Thyroid gland (tissue), 4 donors: ENCODE data around the gene BBLN. TPM values are rescaled to one million over a fixed set of nuclear protein-coding genes. Genes with fewer than 3 reads are reported as not detected.
A peak's percentile ranks its signal among the peaks of the same experiment; 100 is the strongest.

Experiments used
- DNase-seq, 2 donors: peaks; one replicate each; pipeline ENCODE4 v3.0.0-alpha.2; 2019
- H3K27ac ChIP-seq, 3 donors: fragments of 200-600 bp; sonication (generic); 1 replicate in 2 of 3; 2 replicates in 1 of 3; pipeline ENCODE4 v1.5.1; 2016 to 2019; ENCODE audit warnings: mild to moderate bottlenecking in 1 of 3, moderate library complexity in 1 of 3
- H3K27me3 ChIP-seq: fragments of 200-600 bp; sonication (generic); one replicate; pipeline ENCODE4 v1.5.1; 2019
- H3K36me3 ChIP-seq, 2 donors: fragments of 200-600 bp; sonication (generic); one replicate each; pipeline ENCODE4 v1.5.1; 2016 to 2019
- H3K4me1 ChIP-seq, 2 donors: fragments of 200-600 bp; sonication (generic); one replicate each; pipeline ENCODE4 v1.5.1; 2017 to 2019
- H3K4me3 ChIP-seq, 3 donors: fragments of 200-600 bp; sonication (generic); replicated peaks in 1 of 3; 1 replicate in 2 of 3; 2 replicates in 1 of 3; pipeline ENCODE4 v1.5.1; 2016; ENCODE audit warnings: mild to moderate bottlenecking in 1 of 3
- H3K9me3 ChIP-seq: fragments of 200-600 bp; sonication (generic); one replicate; pipeline ENCODE4 v1.5.1; 2017
- CTCF ChIP-seq, 6 experiments: fragments of 200-600 bp in 3 of 6; fragments of 450-650 bp in 3 of 6; sonication (generic) in 3 of 6; IDR thresholded peaks; one replicate each; pipeline ENCODE4 v1.5.1; 2016 to 2019; ENCODE audit warnings: antibody characterized with exemption in 6 of 6, mild to moderate bottlenecking in 2 of 6, inconsistent platforms in 1 of 6, moderate library complexity in 1 of 6
- POLR2A ChIP-seq, 2 donors: fragments of 450-650 bp; IDR thresholded peaks; one replicate each; pipeline ENCODE4 v1.6.1; 2017; ENCODE audit warnings: antibody characterized with exemption in 2 of 2, mild to moderate bottlenecking in 2 of 2, moderate library complexity in 1 of 2
- WGBS, 2 donors: methylation state at CpG; one replicate each; pipeline ENCODE4 v1.1.5; 2017; 5-methylcytosine and 5-hydroxymethylcytosine counted together
- intact Hi-C: fragments of 100-400 bp; cut with DNase I; formaldehyde crosslinking; loops from one replicate; pipeline ENCODE4 v1.15.1; 2023
- total RNA-seq, 4 donors: library from RNA; depleted of rRNA; stranded (reverse); fragments of >200 nt; gene quantifications; one replicate each; pipeline ENCODE4 v1.2.3, GENCODE V29; 2016

Gene BBLN
- total RNA-seq, 4 donors from 2014 or later: 98.1 to 204 (median 172) TPM

- TF ChIP-seq CTCF (IDR thresholded peaks at IDR 0.05) (no peak), POLR2A (IDR thresholded peaks at IDR 0.05) (no peak)
- H3K4me3 ChIP-seq: no peak overlapping the region
- H3K4me1 ChIP-seq: peaks cover 14 to 21% of the 10 kb centered on the region in 2 donors
- H3K36me3 ChIP-seq: peaks cover 29 to 31% of the 10 kb centered on the region in 2 donors
- no peaks in the 10 kb centered on the region for H3K9me3 ChIP-seq
- 94 to 95% methylated on average over 19 to 20 of the region's 27 CpGs for WGBS, 2 donors
- intact Hi-C loops: no loop called here
- DNase-seq: peak in 1 of 2 donors; percentile 1
- no peak overlapping the region for H3K27ac ChIP-seq
- H3K27me3 ChIP-seq: no peaks in the 10 kb centered on the region
Observed at GRCh38 chr9:128121924-128122808, 37.9 kb upstream of the BBLN start.

DNA sequence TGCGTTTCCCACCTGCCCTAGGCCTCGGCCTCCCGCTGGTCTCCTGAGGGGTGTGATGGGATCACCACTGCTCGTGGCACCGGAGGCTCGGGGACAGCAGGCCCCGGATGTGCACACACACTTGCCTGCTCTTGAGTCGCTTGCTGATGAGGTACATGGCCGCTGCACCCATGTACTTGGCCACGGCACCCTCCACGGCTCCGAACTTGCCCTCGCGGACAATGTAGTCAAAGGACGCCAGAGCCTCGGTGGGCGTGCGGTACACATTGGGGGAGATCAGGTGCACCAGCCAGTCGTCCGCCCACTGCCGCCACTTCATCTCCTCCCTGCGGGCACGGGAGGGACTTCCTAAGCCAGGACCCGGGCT, 37.3 kb upstream of the BBLN start:
- intact Hi-C loops: no loop called here
- Histone ChIP-seq H3K4me3 (no peak overlapping the region), H3K4me1 (peaks cover 14 to 20% of the 10 kb centered on the region in 2 donors), H3K27ac (no peak overlapping the region), H3K27me3 (no peaks in the 10 kb centered on the region), H3K36me3 (peaks cover 29 to 31% of the 10 kb centered on the region in 2 donors), H3K9me3 (no peaks in the 10 kb centered on the region)
- DNase-seq: no peak
- WGBS, 2 donors: 93 to 98% methylated on average over 6 to 20 of the region's 24 CpGs
- TF ChIP-seq POLR2A (IDR thresholded peaks at IDR 0.05) (no peak), CTCF (IDR thresholded peaks at IDR 0.05) (no peak)

DNA sequence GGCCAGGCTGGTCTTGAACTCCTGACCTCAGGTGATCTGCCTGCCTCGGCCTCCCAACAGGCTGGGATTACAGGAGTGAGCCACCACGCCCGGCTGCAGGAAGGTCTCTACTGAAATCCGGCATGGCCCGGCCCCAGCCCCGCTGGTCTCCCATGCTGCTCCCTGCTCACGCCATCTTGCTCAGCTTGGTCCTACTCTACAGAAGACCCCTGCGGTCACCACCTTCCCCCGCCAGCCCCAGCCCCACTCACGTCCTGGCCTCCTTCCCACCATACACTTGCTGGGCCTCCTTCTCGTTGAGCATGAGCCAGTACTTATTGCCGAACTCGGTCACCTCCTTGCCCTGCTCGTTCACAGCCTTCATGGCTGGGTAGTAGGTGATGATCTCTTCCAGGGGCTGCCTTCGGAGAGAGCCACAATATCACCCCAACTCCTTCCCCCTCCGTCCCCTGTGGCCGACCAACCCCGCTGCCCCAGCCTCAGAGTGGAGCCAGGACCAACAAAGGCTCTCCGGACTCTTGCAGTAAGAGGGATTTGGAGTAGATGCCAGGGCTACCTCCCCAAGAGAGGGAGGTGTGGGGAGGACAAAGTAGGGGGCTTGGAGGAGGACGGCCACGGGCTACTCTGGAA, 36.5 kb upstream of the BBLN start:
- intact Hi-C loops: no loop called here
- Histone ChIP-seq H3K4me1 (peaks cover 15 to 16% of the 10 kb centered on the region in 2 donors), H3K36me3 (peaks cover 29 to 31% of the 10 kb centered on the region in 2 donors), H3K27ac (no peak overlapping the region), H3K4me3 (no peak overlapping the region), H3K9me3 (no peaks in the 10 kb centered on the region), H3K27me3 (no peaks in the 10 kb centered on the region)
- DNase-seq: no peak
- no peak for TF ChIP-seq POLR2A (IDR thresholded peaks at IDR 0.05)
- WGBS, 2 donors: 91 to 93% methylated on average over 20 to 21 of the region's 21 CpGs

GRCh38 chr9:128124451-128124850, 35.6 kb upstream of the BBLN start:
- no peak for DNase-seq
- TF ChIP-seq POLR2A (IDR thresholded peaks at IDR 0.05) (no peak), CTCF (IDR thresholded peaks at IDR 0.05) (no peak)
- peaks cover 22 to 25% of the 10 kb centered on the region in 2 donors for H3K4me1 ChIP-seq
- H3K9me3 ChIP-seq: no peaks in the 10 kb centered on the region
- no peaks in the 10 kb centered on the region for H3K27me3 ChIP-seq
- no peak overlapping the region for H3K4me3 ChIP-seq
- peaks cover 29 to 31% of the 10 kb centered on the region in 2 donors for H3K36me3 ChIP-seq
- H3K27ac ChIP-seq: no peak overlapping the region
- intact Hi-C loops: no loop called here
- 93 to 96% methylated on average over 8 of the region's 8 CpGs for WGBS, 2 donors

DNA sequence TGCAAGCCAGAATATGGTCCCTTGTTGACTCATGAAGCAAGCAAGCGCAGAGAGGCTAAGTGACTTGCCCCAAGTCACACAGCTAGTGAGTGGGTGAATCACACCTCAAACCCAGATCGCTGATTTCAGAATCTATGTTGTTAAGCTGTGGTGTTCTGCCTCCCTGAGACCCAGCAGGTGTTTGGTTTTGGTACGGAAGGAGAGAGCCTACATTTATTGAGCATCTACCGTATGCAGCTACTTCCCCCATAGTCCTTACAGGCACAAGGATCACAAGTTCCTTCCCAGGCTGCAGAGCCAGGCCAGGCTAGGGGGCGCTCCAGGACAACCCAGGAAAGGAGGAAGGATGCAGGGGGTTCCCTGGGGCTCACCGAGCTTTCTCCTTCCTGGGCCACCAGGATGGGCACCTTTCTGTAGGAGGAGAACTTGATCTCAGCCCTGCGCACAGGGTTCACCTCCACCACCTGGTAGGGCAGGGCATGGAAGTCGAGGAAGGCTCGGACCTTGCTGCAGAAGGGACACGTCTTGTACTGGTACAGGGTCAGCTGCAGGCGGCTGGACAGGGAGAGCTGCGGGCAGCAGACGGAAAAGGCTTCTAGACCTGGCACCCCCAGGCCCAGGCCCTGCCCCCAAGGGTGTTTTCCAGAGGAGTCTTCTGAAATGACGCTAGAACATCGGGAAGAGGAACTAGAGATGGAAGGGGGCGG, 35.0 kb upstream of the BBLN start:
- H3K9me3 ChIP-seq: no peaks in the 10 kb centered on the region
- TF ChIP-seq CTCF (IDR thresholded peaks at IDR 0.05): peak in 2 of 6 experiments; percentile 26 to 48
- TF ChIP-seq POLR2A (IDR thresholded peaks at IDR 0.05): no peak
- peaks cover 29 to 31% of the 10 kb centered on the region in 2 donors for H3K36me3 ChIP-seq
- intact Hi-C loops: no loop called here
- no peak overlapping the region for H3K4me3 ChIP-seq
- 76 to 81% methylated on average over 14 to 16 of the region's 16 CpGs for WGBS, 2 donors
- DNase-seq: peak; percentile 50 to 51
- H3K27ac ChIP-seq: no peak overlapping the region
- peaks cover 22 to 25% of the 10 kb centered on the region in 2 donors for H3K4me1 ChIP-seq
- no peaks in the 10 kb centered on the region for H3K27me3 ChIP-seq
